ENCODE data around the gene PTS. TPM values are rescaled to one million over a fixed set of nuclear protein-coding genes. Genes with fewer than 3 reads are reported as not detected.
"Not testable (repeated sequence)": the region's sequence is repeated elsewhere in the genome, so short reads cannot be mapped to it uniquely, and the experiment has no call there.

PTS gene
- polyA plus RNA-seq, 3 donors = 11.8 to 25.0 (median 14.0) TPM

DNA sequence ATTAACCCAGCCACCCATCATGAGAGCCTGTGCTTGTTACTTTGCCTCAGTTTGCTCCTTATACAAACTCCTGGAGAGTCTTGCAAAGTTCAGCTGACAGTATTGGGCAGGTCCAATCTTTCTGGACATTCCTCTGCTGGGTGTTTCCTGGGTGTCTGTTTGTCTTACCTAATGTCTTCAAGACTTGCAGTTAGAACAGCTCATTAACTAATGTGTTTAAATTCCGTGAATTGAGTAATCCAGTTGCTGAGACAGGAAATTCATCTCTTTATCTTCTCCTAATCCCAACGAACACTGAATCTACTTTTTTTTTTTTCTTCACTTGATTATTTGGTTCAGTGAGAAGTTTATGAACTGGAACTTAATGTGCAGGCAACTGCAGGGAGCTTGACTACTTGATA lies 30.3 kb upstream of the PTS start:
- Mint-ChIP-seq H3K27me3 (ENCODE audit: low read depth in 3 of 3) (no peaks in the 10 kb centered on the region), H3K9me3 (peaks cover 0 to 4% (median 0%) of the 10 kb centered on the region in 7 donors), H3K27ac (no peak overlapping the region), H3K4me3 (no peak overlapping the region), H3K36me3 (no peaks in the 10 kb centered on the region), H3K4me1 (peaks cover 33% of the 10 kb centered on the region)
- Histone ChIP-seq H3K4me1 (ENCODE audit: control insufficient read depth in 1 of 2, insufficient read depth in 2 of 2, low read length in 2 of 2) (peaks cover 25 to 44% of the 10 kb centered on the region in 2 donors), H2AFZ (ENCODE audit: insufficient read depth, low read depth, low read length, poor library complexity, severe bottlenecking) (peak overlapping the region; percentile 4), H3K36me3 (replicated peaks in 1 of 2; ENCODE audit: control insufficient read depth in 1 of 2, insufficient read depth in 2 of 2, low read length in 2 of 2) (no peaks in the 10 kb centered on the region), H4K20me1 (ENCODE audit: insufficient read depth, low read length) (no peaks in the 10 kb centered on the region), H3K4me3 (replicated peaks in 1 of 3; ENCODE audit: low read depth in 2 of 3, low read length in 3 of 3) (no peak overlapping the region), H3K27ac (ENCODE audit: low read depth in 1 of 2, low read length in 2 of 2) (peak overlapping the region in 1 of 2 donors; percentile 28), H3K9me3 (replicated peaks in 1 of 2; ENCODE audit: control insufficient read depth in 1 of 2, insufficient read depth in 1 of 2, low read length in 2 of 2) (no peaks in the 10 kb centered on the region), H3K27me3 (ENCODE audit: control insufficient read depth in 2 of 2, insufficient read depth in 2 of 2, low read length in 2 of 2) (no peaks in the 10 kb centered on the region), H3K4me2 (replicated peaks; ENCODE audit: extremely low read depth, low read length, poor library complexity, severe bottlenecking) (no peak overlapping the region), H3K79me2 (ENCODE audit: insufficient read depth, low read length) (no peaks in the 10 kb centered on the region), H3K9ac (ENCODE audit: insufficient read depth, low read length, poor library complexity, severe bottlenecking) (no peak overlapping the region)
- DNase-seq = no peak
- intact Hi-C loops (cut with micrococcal nuclease) = no loop called here
- no CpG with 5 or more reads among the region's 2 CpGs for WGBS (ENCODE audit: insufficient coverage)
- TF ChIP-seq CTCF (IDR thresholded peaks at IDR 0.05) = no peak

- Histone ChIP-seq H3K4me3 (replicated peaks in 1 of 3; ENCODE audit: low read depth in 2 of 3, low read length in 3 of 3) (no peak overlapping the region), H3K4me1 (ENCODE audit: control insufficient read depth in 1 of 2, insufficient read depth in 2 of 2, low read length in 2 of 2) (peaks cover 25 to 42% of the 10 kb centered on the region in 2 donors), H3K9ac (ENCODE audit: insufficient read depth, low read length, poor library complexity, severe bottlenecking) (no peak overlapping the region), H3K27me3 (ENCODE audit: control insufficient read depth in 2 of 2, insufficient read depth in 2 of 2, low read length in 2 of 2) (no peaks in the 10 kb centered on the region), H3K27ac (ENCODE audit: low read depth in 1 of 2, low read length in 2 of 2) (no peak overlapping the region), H3K36me3 (replicated peaks in 1 of 2; ENCODE audit: control insufficient read depth in 1 of 2, insufficient read depth in 2 of 2, low read length in 2 of 2) (no peaks in the 10 kb centered on the region), H3K4me2 (replicated peaks; ENCODE audit: extremely low read depth, low read length, poor library complexity, severe bottlenecking) (no peak overlapping the region), H3K79me2 (ENCODE audit: insufficient read depth, low read length) (no peaks in the 10 kb centered on the region), H2AFZ (ENCODE audit: insufficient read depth, low read depth, low read length, poor library complexity, severe bottlenecking) (no peak overlapping the region), H4K20me1 (ENCODE audit: insufficient read depth, low read length) (no peaks in the 10 kb centered on the region), H3K9me3 (replicated peaks in 1 of 2; ENCODE audit: control insufficient read depth in 1 of 2, insufficient read depth in 1 of 2, low read length in 2 of 2) (no peaks in the 10 kb centered on the region)
- Mint-ChIP-seq H3K9me3 (peaks cover 0 to 4% (median 0%) of the 10 kb centered on the region in 7 donors), H3K27ac (no peak overlapping the region), H3K4me3 (no peak overlapping the region), H3K36me3 (no peaks in the 10 kb centered on the region), H3K4me1 (peaks cover 32% of the 10 kb centered on the region), H3K27me3 (ENCODE audit: low read depth in 3 of 3) (no peaks in the 10 kb centered on the region)
- DNase-seq = no peak
- WGBS (ENCODE audit: insufficient coverage) = 83% methylated on average over 1 of the region's 2 CpGs
- intact Hi-C loops (cut with micrococcal nuclease) = no loop called here
- no peak for TF ChIP-seq CTCF (IDR thresholded peaks at IDR 0.05)
These were observed 29.6 kb upstream of the PTS start for GRCh38 chr11:112196519-112197087.

- H3K27me3 Mint-ChIP-seq (ENCODE audit: low read depth in 3 of 3); H3K36me3 ChIP-seq (replicated peaks in 1 of 2; ENCODE audit: control insufficient read depth in 1 of 2, insufficient read depth in 2 of 2, low read length in 2 of 2); H4K20me1 ChIP-seq (ENCODE audit: insufficient read depth, low read length); H3K79me2 ChIP-seq (ENCODE audit: insufficient read depth, low read length); H3K4me3 Mint-ChIP-seq; DNase-seq; H3K9me3 Mint-ChIP-seq; H3K27ac ChIP-seq (ENCODE audit: low read depth in 1 of 2, low read length in 2 of 2); H3K27me3 ChIP-seq (ENCODE audit: control insufficient read depth in 2 of 2, insufficient read depth in 2 of 2, low read length in 2 of 2); H3K36me3 Mint-ChIP-seq; intact Hi-C loops (cut with micrococcal nuclease); H3K4me3 ChIP-seq (replicated peaks in 1 of 3; ENCODE audit: low read depth in 2 of 3, low read length in 3 of 3); H3K9me3 ChIP-seq (replicated peaks in 1 of 2; ENCODE audit: control insufficient read depth in 1 of 2, insufficient read depth in 1 of 2, low read length in 2 of 2); H3K9ac ChIP-seq (ENCODE audit: insufficient read depth, low read length, poor library complexity, severe bottlenecking); H2AFZ ChIP-seq (ENCODE audit: insufficient read depth, low read depth, low read length, poor library complexity, severe bottlenecking); H3K4me2 ChIP-seq (replicated peaks; ENCODE audit: extremely low read depth, low read length, poor library complexity, severe bottlenecking): not testable (repeated sequence)
- WGBS (ENCODE audit: insufficient coverage) = no CpG with 5 or more reads among the region's 4 CpGs
- Mint-ChIP-seq H3K4me1 (peaks cover 26% of the 10 kb centered on the region), H3K27ac (peak overlapping the region in 1 of 7 donors; percentile 42)
- H3K4me1 ChIP-seq (ENCODE audit: control insufficient read depth in 1 of 2, insufficient read depth in 2 of 2, low read length in 2 of 2) = peaks cover 25 to 33% of the 10 kb centered on the region in 2 donors
These were observed 27.1 kb upstream of the PTS start for GRCh38 chr11:112199101-112199500.

Measured in CD14-positive monocyte (primary cell).